ENCODE results near the gene CCDC60. TPM values are rescaled to one million over a fixed set of nuclear protein-coding genes. Genes with fewer than 3 reads are reported as not detected.

CCDC60 gene
- total RNA-seq, 1 donor from 2014 or later, result 2.3 TPM

DNA sequence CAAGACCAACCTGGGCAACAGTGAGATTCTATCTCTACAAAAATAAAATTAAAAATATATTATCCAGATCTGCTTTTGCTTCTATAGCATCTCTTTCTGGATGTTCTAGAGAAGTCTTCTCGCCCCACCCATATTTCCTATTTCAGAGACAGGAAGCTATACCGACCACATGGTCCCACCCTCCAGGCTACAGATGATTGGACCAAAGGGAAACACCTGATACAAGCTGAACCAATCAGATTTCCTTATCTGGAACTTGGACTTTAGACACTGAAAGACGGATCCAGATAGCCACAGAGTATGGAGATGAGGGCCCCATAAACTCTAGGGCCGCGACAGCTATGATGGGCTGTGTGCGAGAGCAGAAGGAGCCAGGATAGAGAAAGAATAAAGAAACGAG is 48.7 kb downstream of the CCDC60 start:
- Mint-ChIP-seq H3K9me3 (peaks cover 10% of the 10 kb centered on the region), H3K36me3 (no peaks in the 10 kb centered on the region), H3K27ac (no peak overlapping the region), H3K4me3 (no peak overlapping the region), H3K4me1 (ENCODE audit: unreplicated experiment) (peaks cover 11% of the 10 kb centered on the region), H3K27me3 (peaks cover 10% of the 10 kb centered on the region)
- TF ChIP-seq, protein P1, sequence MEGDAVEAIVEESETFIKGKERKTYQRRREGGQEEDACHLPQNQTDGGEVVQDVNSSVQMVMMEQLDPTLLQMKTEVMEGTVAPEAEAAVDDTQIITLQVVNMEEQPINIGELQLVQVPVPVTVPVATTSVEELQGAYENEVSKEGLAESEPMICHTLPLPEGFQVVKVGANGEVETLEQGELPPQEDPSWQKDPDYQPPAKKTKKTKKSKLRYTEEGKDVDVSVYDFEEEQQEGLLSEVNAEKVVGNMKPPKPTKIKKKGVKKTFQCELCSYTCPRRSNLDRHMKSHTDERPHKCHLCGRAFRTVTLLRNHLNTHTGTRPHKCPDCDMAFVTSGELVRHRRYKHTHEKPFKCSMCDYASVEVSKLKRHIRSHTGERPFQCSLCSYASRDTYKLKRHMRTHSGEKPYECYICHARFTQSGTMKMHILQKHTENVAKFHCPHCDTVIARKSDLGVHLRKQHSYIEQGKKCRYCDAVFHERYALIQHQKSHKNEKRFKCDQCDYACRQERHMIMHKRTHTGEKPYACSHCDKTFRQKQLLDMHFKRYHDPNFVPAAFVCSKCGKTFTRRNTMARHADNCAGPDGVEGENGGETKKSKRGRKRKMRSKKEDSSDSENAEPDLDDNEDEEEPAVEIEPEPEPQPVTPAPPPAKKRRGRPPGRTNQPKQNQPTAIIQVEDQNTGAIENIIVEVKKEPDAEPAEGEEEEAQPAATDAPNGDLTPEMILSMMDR (conservative IDR thresholded peaks at IDR 0.05), result no peak
- no peak for DNase-seq (ENCODE audit: extremely low spot score, unreplicated experiment)

DNA sequence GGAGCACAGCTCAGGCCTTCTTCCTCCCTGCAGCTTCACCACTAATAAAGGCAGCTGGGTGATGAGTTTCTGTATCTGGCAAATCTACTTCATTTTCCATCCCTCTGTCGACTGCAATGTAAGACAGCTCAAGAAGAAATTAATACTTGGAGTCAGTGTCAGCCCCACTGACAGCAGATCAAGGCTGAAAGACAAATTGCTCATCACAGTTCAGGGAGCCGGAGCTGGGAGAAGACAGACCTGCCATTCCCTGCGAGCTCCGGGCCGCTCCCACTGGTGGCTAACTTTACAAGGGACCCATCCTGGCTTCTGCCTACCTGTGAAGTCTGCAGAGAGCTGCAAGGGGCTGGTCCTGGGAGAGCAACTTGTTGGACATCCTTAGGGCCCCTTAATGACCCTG is 49.8 kb downstream of the CCDC60 start:
- TF ChIP-seq, protein P1 (conservative IDR thresholded peaks at IDR 0.05), result no peak
- H3K36me3 Mint-ChIP-seq, result no peaks in the 10 kb centered on the region
- H3K4me3 Mint-ChIP-seq, result no peak overlapping the region
- H3K27me3 Mint-ChIP-seq, result peaks cover 10% of the 10 kb centered on the region
- no peak overlapping the region for H3K27ac Mint-ChIP-seq
- H3K9me3 Mint-ChIP-seq, result peaks cover 10% of the 10 kb centered on the region
- DNase-seq (ENCODE audit: extremely low spot score, unreplicated experiment), result no peak
- H3K4me1 Mint-ChIP-seq (ENCODE audit: unreplicated experiment), result peaks cover 11% of the 10 kb centered on the region

DNA sequence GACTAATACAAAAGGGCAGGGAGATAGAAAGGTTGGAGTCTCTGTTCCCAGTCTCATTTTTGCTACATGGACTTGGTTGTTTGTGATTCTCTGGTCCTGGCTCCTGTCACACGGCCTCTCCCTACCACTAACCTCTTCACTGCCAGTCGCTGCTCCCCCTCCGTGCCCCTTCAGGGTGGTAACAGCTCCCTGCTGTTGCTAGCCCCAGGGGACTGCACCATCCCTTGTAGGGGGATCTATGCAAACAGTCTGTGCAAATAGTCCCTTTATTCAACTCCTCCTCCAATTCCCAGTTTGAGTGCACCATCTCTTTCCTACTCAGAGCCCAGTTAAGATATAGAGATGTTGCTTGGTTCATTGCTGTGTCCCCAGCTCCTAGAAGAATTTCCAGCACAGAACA is 51.1 kb downstream of the CCDC60 start:
- H3K4me3 Mint-ChIP-seq, result no peak overlapping the region
- peaks cover 5% of the 10 kb centered on the region for H3K9me3 Mint-ChIP-seq
- TF ChIP-seq, protein P1 (conservative IDR thresholded peaks at IDR 0.05), result no peak
- H3K36me3 Mint-ChIP-seq, result no peaks in the 10 kb centered on the region
- no peak overlapping the region for H3K27ac Mint-ChIP-seq
- peaks cover 11% of the 10 kb centered on the region for H3K4me1 Mint-ChIP-seq (ENCODE audit: unreplicated experiment)
- peaks cover 13% of the 10 kb centered on the region for H3K27me3 Mint-ChIP-seq
- no peak for DNase-seq (ENCODE audit: extremely low spot score, unreplicated experiment)

DNA sequence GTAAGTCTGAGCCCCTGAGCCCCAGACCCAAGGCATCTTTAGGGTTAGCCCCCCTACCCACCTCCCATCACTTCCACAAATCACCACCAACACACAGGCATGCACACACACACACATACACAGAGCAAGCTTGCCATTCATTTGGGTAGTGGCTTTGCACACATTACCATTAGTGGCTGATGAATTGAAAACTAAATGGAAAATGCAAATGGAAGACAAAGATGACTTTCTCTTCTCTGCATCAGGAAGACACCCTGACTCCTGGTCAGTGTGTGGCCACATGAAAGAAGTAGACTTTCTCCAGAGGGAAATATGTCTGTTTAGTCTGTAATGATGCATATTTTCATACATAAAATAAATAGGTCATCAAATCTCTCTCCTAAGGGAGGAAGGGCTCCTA is 55.2 kb downstream of the CCDC60 start:
- Mint-ChIP-seq H3K36me3 (no peaks in the 10 kb centered on the region), H3K27ac (no peak overlapping the region)
- DNase-seq (ENCODE audit: extremely low spot score, unreplicated experiment), result no peak

DNA sequence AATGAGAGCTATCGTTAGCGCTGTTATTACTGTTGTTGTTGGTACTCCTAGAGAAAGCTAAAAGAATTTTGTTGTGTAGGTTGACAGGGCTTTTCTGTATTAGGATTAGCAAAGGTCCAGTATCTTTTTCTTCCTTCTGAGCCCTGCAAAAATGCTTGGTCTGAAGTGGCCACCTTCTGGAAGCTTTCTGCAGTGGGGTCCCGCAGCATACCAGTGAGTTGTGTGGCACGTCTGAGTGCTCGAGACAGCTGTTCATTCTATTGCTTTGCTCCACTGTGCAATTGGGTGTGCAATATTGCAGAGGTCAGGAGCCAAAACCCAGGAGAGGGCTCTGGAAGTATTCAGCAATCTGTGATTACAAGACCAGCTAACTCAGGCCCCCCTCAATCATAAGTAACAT is 57.1 kb downstream of the CCDC60 start:
- Mint-ChIP-seq H3K27me3 (peaks cover 12% of the 10 kb centered on the region), H3K4me1 (ENCODE audit: unreplicated experiment) (peaks cover under 1% of the 10 kb centered on the region), H3K27ac (no peak overlapping the region), H3K9me3 (no peaks in the 10 kb centered on the region), H3K36me3 (no peaks in the 10 kb centered on the region), H3K4me3 (no peak overlapping the region)
- no peak for DNase-seq (ENCODE audit: extremely low spot score, unreplicated experiment)
- TF ChIP-seq, protein P1 (conservative IDR thresholded peaks at IDR 0.05), result no peak

More for the DNA sequence above, 55.2 kb downstream of the CCDC60 start:
- Mint-ChIP-seq H3K27me3 (peaks cover 11% of the 10 kb centered on the region), H3K4me3 (no peak overlapping the region), H3K4me1 (ENCODE audit: unreplicated experiment) (peaks cover 11% of the 10 kb centered on the region), H3K9me3 (no peaks in the 10 kb centered on the region)
- TF ChIP-seq, protein P1 (conservative IDR thresholded peaks at IDR 0.05), result no peak

DNA sequence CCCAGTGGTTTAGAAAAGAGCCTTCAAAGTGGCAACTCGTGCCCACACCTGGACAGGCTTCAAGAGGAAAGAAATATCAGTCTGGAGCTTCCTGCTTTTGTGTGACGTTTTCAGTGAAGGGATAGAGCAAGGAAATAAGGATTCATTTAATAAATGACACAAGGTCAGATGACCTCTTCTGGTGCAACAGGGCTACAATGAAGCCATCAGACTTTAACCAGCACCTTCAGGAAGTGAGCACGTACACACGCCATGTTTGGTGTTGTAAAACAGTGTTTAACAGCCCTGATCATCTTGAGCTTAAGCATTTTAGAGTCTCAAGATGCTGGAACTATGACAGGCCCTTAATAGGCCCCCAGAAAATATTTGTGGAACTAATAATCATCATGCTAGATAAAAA is 59.1 kb downstream of the CCDC60 start:
- Mint-ChIP-seq H3K9me3 (no peaks in the 10 kb centered on the region), H3K27me3 (peaks cover 8% of the 10 kb centered on the region), H3K27ac (no peak overlapping the region), H3K4me3 (no peak overlapping the region), H3K4me1 (ENCODE audit: unreplicated experiment) (no peaks in the 10 kb centered on the region), H3K36me3 (no peaks in the 10 kb centered on the region)
- no peak for DNase-seq (ENCODE audit: extremely low spot score, unreplicated experiment)
- TF ChIP-seq, protein P1 (conservative IDR thresholded peaks at IDR 0.05), result no peak
